Measurements from ENCODE around the gene SESN3. TPM values are rescaled to one million over a fixed set of nuclear protein-coding genes. Genes with fewer than 3 reads are reported as not detected.
"Not testable (repeated sequence)": the region's sequence is repeated elsewhere in the genome, so short reads cannot be mapped to it uniquely, and the experiment has no call there.

Gene SESN3
- polyA plus RNA-seq, 1 donor from 2014 or later: 11.1 TPM

DNA sequence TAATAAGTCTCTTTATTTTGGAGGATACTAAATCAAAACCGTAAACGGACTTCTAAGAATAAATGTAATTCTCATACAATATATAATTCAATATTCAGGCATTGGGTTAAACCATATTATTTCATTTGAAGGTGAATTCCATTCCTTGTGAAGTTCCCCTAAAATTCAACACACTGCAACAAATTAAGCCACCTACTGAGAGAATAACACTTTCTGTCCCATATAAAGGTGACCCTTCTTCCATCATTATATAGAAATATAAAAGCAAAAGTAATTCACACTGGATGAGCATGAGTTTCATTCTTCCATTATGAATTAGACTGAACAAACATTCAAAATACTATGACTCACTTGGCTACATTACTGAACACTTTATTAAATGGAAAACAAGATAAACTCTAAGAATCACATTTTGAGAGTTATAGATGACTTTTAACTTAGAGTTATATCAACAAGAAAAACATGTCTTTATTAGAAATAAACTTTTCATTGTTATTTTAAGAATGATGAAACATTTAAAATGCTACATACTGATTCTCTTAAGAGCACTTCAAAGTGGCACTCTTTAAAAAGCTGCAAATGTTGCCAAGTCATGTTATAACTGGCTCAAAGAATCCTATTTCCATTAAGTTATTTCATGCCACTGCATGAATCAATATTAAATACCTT, 2.8 kb downstream of the SESN3 start:
- no peak overlapping the region for H2AFZ ChIP-seq (ENCODE audit: low read depth, low read length)
- no peaks in the 10 kb centered on the region for H3K9me3 ChIP-seq (ENCODE audit: low read length)
- peak overlapping the region; percentile 90 for H3K4me2 ChIP-seq (ENCODE audit: low read length)
- H3F3A ChIP-seq (ENCODE audit: insufficient read depth, low read length, poor library complexity, severe bottlenecking): peaks cover 7% of the 10 kb centered on the region
- no peaks in the 10 kb centered on the region for H3K36me3 ChIP-seq (ENCODE audit: insufficient read depth, low read length)
- peak overlapping the region; percentile 81 for H3K4me3 ChIP-seq (ENCODE audit: low read length)
- H3K9me2 ChIP-seq (ENCODE audit: insufficient read depth, low read length): no peaks in the 10 kb centered on the region
- no peaks in the 10 kb centered on the region for H3K27me3 ChIP-seq (ENCODE audit: insufficient read depth, low read depth, low read length)
- no peak overlapping the region for H3K9ac ChIP-seq (ENCODE audit: low read length)
- H3K27ac ChIP-seq (ENCODE audit: low read length): no peak overlapping the region
- peaks cover 57% of the 10 kb centered on the region for H3K79me2 ChIP-seq (replicated peaks; ENCODE audit: insufficient read depth, low read length)
- TF ChIP-seq, protein P1, sequence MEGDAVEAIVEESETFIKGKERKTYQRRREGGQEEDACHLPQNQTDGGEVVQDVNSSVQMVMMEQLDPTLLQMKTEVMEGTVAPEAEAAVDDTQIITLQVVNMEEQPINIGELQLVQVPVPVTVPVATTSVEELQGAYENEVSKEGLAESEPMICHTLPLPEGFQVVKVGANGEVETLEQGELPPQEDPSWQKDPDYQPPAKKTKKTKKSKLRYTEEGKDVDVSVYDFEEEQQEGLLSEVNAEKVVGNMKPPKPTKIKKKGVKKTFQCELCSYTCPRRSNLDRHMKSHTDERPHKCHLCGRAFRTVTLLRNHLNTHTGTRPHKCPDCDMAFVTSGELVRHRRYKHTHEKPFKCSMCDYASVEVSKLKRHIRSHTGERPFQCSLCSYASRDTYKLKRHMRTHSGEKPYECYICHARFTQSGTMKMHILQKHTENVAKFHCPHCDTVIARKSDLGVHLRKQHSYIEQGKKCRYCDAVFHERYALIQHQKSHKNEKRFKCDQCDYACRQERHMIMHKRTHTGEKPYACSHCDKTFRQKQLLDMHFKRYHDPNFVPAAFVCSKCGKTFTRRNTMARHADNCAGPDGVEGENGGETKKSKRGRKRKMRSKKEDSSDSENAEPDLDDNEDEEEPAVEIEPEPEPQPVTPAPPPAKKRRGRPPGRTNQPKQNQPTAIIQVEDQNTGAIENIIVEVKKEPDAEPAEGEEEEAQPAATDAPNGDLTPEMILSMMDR (IDR thresholded peaks at IDR 0.05; ENCODE audit: poor library complexity, severe bottlenecking): no peak
- no peak for TF ChIP-seq MXI1 (conservative IDR thresholded peaks at IDR 0.05; ENCODE audit: poor library complexity, severe bottlenecking)
- H4K20me1 ChIP-seq (ENCODE audit: insufficient read depth): no peaks in the 10 kb centered on the region

DNA sequence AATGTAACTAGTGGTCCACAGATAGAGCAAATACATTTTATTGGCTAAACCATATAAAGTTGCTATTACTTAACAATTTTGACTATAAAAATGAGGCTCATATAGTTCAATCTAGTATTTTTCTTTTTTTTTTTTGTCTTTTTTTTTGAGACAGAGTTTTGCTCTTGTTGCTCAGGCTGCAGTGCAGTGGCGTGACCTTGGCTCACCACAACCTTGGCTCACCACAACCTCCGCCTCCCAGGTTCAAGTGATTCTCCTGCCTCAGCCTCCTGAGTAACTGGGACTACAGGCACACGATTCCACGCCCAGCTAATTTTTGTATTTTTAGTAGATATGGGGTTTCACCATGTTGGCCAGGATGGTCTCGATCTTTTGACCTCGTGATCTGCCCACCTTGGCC, 3.9 kb downstream of the SESN3 start:
- H3K9ac ChIP-seq (ENCODE audit: low read length); H3F3A ChIP-seq (ENCODE audit: insufficient read depth, low read length, poor library complexity, severe bottlenecking); H3K4me3 ChIP-seq (ENCODE audit: low read length); H3K9me2 ChIP-seq (ENCODE audit: insufficient read depth, low read length); H3K4me2 ChIP-seq (ENCODE audit: low read length); H2AFZ ChIP-seq (ENCODE audit: low read depth, low read length); H3K9me3 ChIP-seq (ENCODE audit: low read length); H3K36me3 ChIP-seq (ENCODE audit: insufficient read depth, low read length); H3K27me3 ChIP-seq (ENCODE audit: insufficient read depth, low read depth, low read length); H3K27ac ChIP-seq (ENCODE audit: low read length); H4K20me1 ChIP-seq (ENCODE audit: insufficient read depth): not testable (repeated sequence)
- H3K79me2 ChIP-seq (replicated peaks; ENCODE audit: insufficient read depth, low read length): peaks cover 67% of the 10 kb centered on the region

DNA sequence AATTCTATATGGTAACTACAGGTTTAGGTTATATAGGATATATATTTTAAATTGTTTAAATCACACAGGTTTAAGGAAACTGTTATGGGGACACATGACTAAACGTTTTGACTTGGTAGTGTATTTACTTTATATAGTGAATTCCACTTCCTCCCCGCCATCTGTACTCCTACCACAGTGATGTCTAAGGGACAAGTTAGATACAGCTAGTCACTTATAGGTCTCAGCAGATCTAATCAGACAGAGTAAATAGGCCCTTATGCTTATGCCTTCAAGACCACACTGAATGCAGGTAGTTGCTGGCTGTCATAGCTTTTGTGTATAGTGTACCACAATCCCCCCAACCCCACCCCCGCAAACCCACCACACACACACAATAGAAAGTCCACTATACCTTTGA, 8.2 kb downstream of the SESN3 start:
- H2AFZ ChIP-seq (ENCODE audit: low read depth, low read length): no peak overlapping the region
- no peaks in the 10 kb centered on the region for H3F3A ChIP-seq (ENCODE audit: insufficient read depth, low read length, poor library complexity, severe bottlenecking)
- H3K9me3 ChIP-seq (ENCODE audit: low read length): no peaks in the 10 kb centered on the region
- H4K20me1 ChIP-seq (ENCODE audit: insufficient read depth): no peaks in the 10 kb centered on the region
- no peaks in the 10 kb centered on the region for H3K9me2 ChIP-seq (ENCODE audit: insufficient read depth, low read length)
- H3K4me3 ChIP-seq (ENCODE audit: low read length): no peak overlapping the region
- peaks cover 72% of the 10 kb centered on the region for H3K79me2 ChIP-seq (replicated peaks; ENCODE audit: insufficient read depth, low read length)
- no peak overlapping the region for H3K9ac ChIP-seq (ENCODE audit: low read length)
- no peaks in the 10 kb centered on the region for H3K27me3 ChIP-seq (ENCODE audit: insufficient read depth, low read depth, low read length)
- no peaks in the 10 kb centered on the region for H3K36me3 ChIP-seq (ENCODE audit: insufficient read depth, low read length)
- no peak overlapping the region for H3K27ac ChIP-seq (ENCODE audit: low read length)
- TF ChIP-seq TAF1 (IDR thresholded peaks at IDR 0.05; ENCODE audit: low read depth): no peak
- TF ChIP-seq MXI1 (conservative IDR thresholded peaks at IDR 0.05; ENCODE audit: poor library complexity, severe bottlenecking): no peak
- no peak for TF ChIP-seq SMC3 (conservative IDR thresholded peaks at IDR 0.05; ENCODE audit: poor library complexity)
- TF ChIP-seq POLR2AphosphoS5 (IDR thresholded peaks at IDR 0.05): no peak
- TF ChIP-seq EZH2 (IDR thresholded peaks at IDR 0.05; ENCODE audit: borderline replicate concordance, insufficient read depth, low read length, poor library complexity, severe bottlenecking): no peak
- TF ChIP-seq, protein P1 (IDR thresholded peaks at IDR 0.05; ENCODE audit: poor library complexity, severe bottlenecking): no peak
- TF ChIP-seq, protein P2, sequence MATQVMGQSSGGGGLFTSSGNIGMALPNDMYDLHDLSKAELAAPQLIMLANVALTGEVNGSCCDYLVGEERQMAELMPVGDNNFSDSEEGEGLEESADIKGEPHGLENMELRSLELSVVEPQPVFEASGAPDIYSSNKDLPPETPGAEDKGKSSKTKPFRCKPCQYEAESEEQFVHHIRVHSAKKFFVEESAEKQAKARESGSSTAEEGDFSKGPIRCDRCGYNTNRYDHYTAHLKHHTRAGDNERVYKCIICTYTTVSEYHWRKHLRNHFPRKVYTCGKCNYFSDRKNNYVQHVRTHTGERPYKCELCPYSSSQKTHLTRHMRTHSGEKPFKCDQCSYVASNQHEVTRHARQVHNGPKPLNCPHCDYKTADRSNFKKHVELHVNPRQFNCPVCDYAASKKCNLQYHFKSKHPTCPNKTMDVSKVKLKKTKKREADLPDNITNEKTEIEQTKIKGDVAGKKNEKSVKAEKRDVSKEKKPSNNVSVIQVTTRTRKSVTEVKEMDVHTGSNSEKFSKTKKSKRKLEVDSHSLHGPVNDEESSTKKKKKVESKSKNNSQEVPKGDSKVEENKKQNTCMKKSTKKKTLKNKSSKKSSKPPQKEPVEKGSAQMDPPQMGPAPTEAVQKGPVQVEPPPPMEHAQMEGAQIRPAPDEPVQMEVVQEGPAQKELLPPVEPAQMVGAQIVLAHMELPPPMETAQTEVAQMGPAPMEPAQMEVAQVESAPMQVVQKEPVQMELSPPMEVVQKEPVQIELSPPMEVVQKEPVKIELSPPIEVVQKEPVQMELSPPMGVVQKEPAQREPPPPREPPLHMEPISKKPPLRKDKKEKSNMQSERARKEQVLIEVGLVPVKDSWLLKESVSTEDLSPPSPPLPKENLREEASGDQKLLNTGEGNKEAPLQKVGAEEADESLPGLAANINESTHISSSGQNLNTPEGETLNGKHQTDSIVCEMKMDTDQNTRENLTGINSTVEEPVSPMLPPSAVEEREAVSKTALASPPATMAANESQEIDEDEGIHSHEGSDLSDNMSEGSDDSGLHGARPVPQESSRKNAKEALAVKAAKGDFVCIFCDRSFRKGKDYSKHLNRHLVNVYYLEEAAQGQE (IDR thresholded peaks at IDR 0.05; ENCODE audit: borderline replicate concordance): no peak
- no peak for TF ChIP-seq EP300 (conservative IDR thresholded peaks at IDR 0.05; ENCODE audit: poor library complexity, severe bottlenecking)
- TF ChIP-seq RAD21 (conservative IDR thresholded peaks at IDR 0.05): no peak
- H3K4me2 ChIP-seq (ENCODE audit: low read length): no peak overlapping the region
